CD4-positive, alpha-beta memory T cell (primary cell): Measurements from ENCODE around the gene FER. TPM values are rescaled to one million over a fixed set of nuclear protein-coding genes. Genes with fewer than 3 reads are reported as not detected.
A peak's percentile ranks its signal among the peaks of the same experiment; 100 is the strongest.
"Not testable (repeated sequence)": the region's sequence is repeated elsewhere in the genome, so short reads cannot be mapped to it uniquely, and the experiment has no call there.

Source experiments
- CTCF ChIA-PET: fragments of 350-600 bp; sonication (Branson Sonifier 250); formaldehyde crosslinking; loops from one replicate; lab custom pipeline; 2021; ENCODE audit warnings: inconsistent platforms; ENCODE audit not compliant: partially characterized antibody; lab: Charles Lee
- POLR2A ChIA-PET: fragments of 350-600 bp; sonication (Branson Sonifier 250); formaldehyde crosslinking; loops from one replicate; lab custom pipeline; 2021; ENCODE audit not compliant: partially characterized antibody; lab: Charles Lee
- DNase-seq, 5 donors: peaks; one replicate each; pipeline versions ENCODE4 v3.0.0 to v3.0.0-alpha.2; 2020 to 2022; ENCODE audit warnings: mixed read lengths in 1 of 5
- H3K27ac ChIP-seq: one replicate; pipeline ENCODE4 v1.7.0; 2013; ENCODE audit warnings: low read depth, low read length
- H3K27me3 ChIP-seq: 2 replicates; pipeline ENCODE4 v1.7.0; 2013; ENCODE audit warnings: mild to moderate bottlenecking, low read length, moderate library complexity; ENCODE audit not compliant: insufficient read depth
- H3K36me3 ChIP-seq: 2 replicates; pipeline ENCODE4 v1.7.0; 2013; ENCODE audit warnings: mild to moderate bottlenecking, low read length, moderate library complexity; ENCODE audit not compliant: insufficient read depth
- H3K4me1 ChIP-seq: 2 replicates; pipeline ENCODE4 v1.7.0; 2013; ENCODE audit warnings: mild to moderate bottlenecking, low read length, moderate library complexity; ENCODE audit not compliant: insufficient read depth
- H3K4me3 ChIP-seq, 2 donors: one replicate each; pipeline ENCODE4 v1.7.0; 2013; ENCODE audit warnings: low read length in 2 of 2, mild to moderate bottlenecking in 1 of 2
- H3K9me3 ChIP-seq, 2 donors: one replicate each; pipeline ENCODE4 v1.7.0; 2013; ENCODE audit warnings: low read length in 2 of 2, control low read depth in 1 of 2; ENCODE audit not compliant: control insufficient read depth in 1 of 2
- H3K27ac Mint-ChIP-seq, 7 donors: one replicate each; pipeline ENCODE4 v1.8.0; 2020 to 2021; ENCODE audit warnings: mixed read lengths in 7 of 7, mild to moderate bottlenecking in 6 of 7, inconsistent platforms in 3 of 7, moderate library complexity in 3 of 7
- H3K27me3 Mint-ChIP-seq, 2 donors: one replicate each; pipeline ENCODE4 v1.8.0; 2020 to 2021; ENCODE audit warnings: mixed read lengths in 2 of 2
- H3K36me3 Mint-ChIP-seq, 2 donors: one replicate each; pipeline ENCODE4 v1.8.0; 2020 to 2021; ENCODE audit warnings: mixed read lengths in 2 of 2, inconsistent platforms in 1 of 2, mild to moderate bottlenecking in 1 of 2
- H3K4me1 Mint-ChIP-seq, 4 donors: one replicate each; pipeline ENCODE4 v1.8.0; 2020 to 2021; ENCODE audit warnings: mixed read lengths in 4 of 4, mild to moderate bottlenecking in 1 of 4
- H3K4me3 Mint-ChIP-seq, 8 donors: one replicate each; pipeline ENCODE4 v1.8.0; 2020 to 2021; ENCODE audit warnings: mixed read lengths in 8 of 8, mild to moderate bottlenecking in 7 of 8, moderate library complexity in 6 of 8, inconsistent platforms in 3 of 8
- H3K9me3 Mint-ChIP-seq, 8 donors: one replicate each; pipeline ENCODE4 v1.8.0; 2020 to 2021; ENCODE audit warnings: mixed read lengths in 8 of 8, mild to moderate bottlenecking in 5 of 8, inconsistent platforms in 3 of 8, moderate library complexity in 1 of 8
- intact Hi-C: fragments of 100-400 bp; cut with micrococcal nuclease; formaldehyde crosslinking; loops from one replicate; pipeline ENCODE4 v1.15.1; 2023
- polyA plus RNA-seq, 2 donors: library from polyadenylated mRNA; unstranded; fragments of 300-500 nt; fragmentation: Illumina TruSeq; gene quantifications; one replicate each; pipeline ENCODE4 v1.2.3, GENCODE V29; 2021
- total RNA-seq, 2 experiments: library from RNA; stranded (reverse); gene quantifications; one replicate each; pipeline ENCODE4 v1.2.3, GENCODE V29; 2021

FER gene
- total and polyA plus RNA-seq, 4 experiments from 2014 or later: 6.1 to 11.3 (median 10.3) TPM

GRCh38 chr5:108760512-108760911, 12.8 kb downstream of the FER start:
- H3K27ac ChIP-seq: no peak overlapping the region
- Mint-ChIP-seq H3K4me3 (no peak overlapping the region), H3K9me3 (peaks cover 0 to 3% (median 0%) of the 10 kb centered on the region in 8 donors), H3K36me3 (no peaks in the 10 kb centered on the region), H3K27ac (peak overlapping the region in 1 of 7 donors; percentile 23), H3K27me3 (no peaks in the 10 kb centered on the region), H3K4me1 (peaks cover 4 to 12% (median 7%) of the 10 kb centered on the region in 4 donors)
- H3K4me1 ChIP-seq: no peaks in the 10 kb centered on the region
- intact Hi-C loops: no loop called here
- no peaks in the 10 kb centered on the region for H3K27me3 ChIP-seq
- ChIA-PET POLR2A (no interaction called here), CTCF (no interaction called here)
- no peak for DNase-seq
- no peaks in the 10 kb centered on the region for H3K36me3 ChIP-seq
- H3K4me3 ChIP-seq: no peak overlapping the region
- H3K9me3 ChIP-seq: no peaks in the 10 kb centered on the region

- Mint-ChIP-seq H3K9me3 (peaks cover 0 to 3% (median 0%) of the 10 kb centered on the region in 8 donors), H3K4me3 (no peak overlapping the region), H3K36me3 (no peaks in the 10 kb centered on the region), H3K4me1 (peaks cover 4 to 14% (median 8%) of the 10 kb centered on the region in 4 donors), H3K27me3 (no peaks in the 10 kb centered on the region), H3K27ac (no peak overlapping the region)
- no peak for DNase-seq
- Histone ChIP-seq H3K9me3 (no peaks in the 10 kb centered on the region), H3K4me3 (no peak overlapping the region), H3K27me3 (no peaks in the 10 kb centered on the region), H3K4me1 (no peaks in the 10 kb centered on the region), H3K27ac (no peak overlapping the region), H3K36me3 (no peaks in the 10 kb centered on the region)
- ChIA-PET CTCF (no interaction called here), POLR2A (no interaction called here)
- intact Hi-C loops: no loop called here
These were observed 15.0 kb downstream of the FER start for GRCh38 chr5:108762660-108763059.

- no peaks in the 10 kb centered on the region for H3K27me3 Mint-ChIP-seq
- Histone ChIP-seq H3K27me3 (no peaks in the 10 kb centered on the region), H3K4me3 (no peak overlapping the region), H3K27ac (no peak overlapping the region), H3K9me3 (no peaks in the 10 kb centered on the region), H3K36me3 (no peaks in the 10 kb centered on the region), H3K4me1 (no peaks in the 10 kb centered on the region)
- peaks cover 4 to 14% (median 8%) of the 10 kb centered on the region in 4 donors for H3K4me1 Mint-ChIP-seq
- intact Hi-C loops: no loop called here
- ChIA-PET POLR2A (no interaction called here), CTCF (no interaction called here)
- no peak overlapping the region for H3K27ac Mint-ChIP-seq
- no peaks in the 10 kb centered on the region for H3K36me3 Mint-ChIP-seq
- no peak for DNase-seq
- no peak overlapping the region for H3K4me3 Mint-ChIP-seq
- H3K9me3 Mint-ChIP-seq: peaks cover 0 to 3% (median 0%) of the 10 kb centered on the region in 8 donors
These were observed 15.7 kb downstream of the FER start for GRCh38 chr5:108763222-108763916.

GRCh38 chr5:108765647-108766046, 17.9 kb downstream of the FER start:
- H3K4me3 ChIP-seq: no peak overlapping the region
- peaks cover 0 to 2% (median 0%) of the 10 kb centered on the region in 8 donors for H3K9me3 Mint-ChIP-seq
- H3K4me3 Mint-ChIP-seq: no peak overlapping the region
- H3K27me3 Mint-ChIP-seq: no peaks in the 10 kb centered on the region
- H3K27ac ChIP-seq: no peak overlapping the region
- H3K9me3 ChIP-seq: no peaks in the 10 kb centered on the region
- H3K4me1 Mint-ChIP-seq: peaks cover 6 to 17% (median 12%) of the 10 kb centered on the region in 4 donors
- intact Hi-C loops: no loop called here
- H3K36me3 Mint-ChIP-seq: no peaks in the 10 kb centered on the region
- H3K27ac Mint-ChIP-seq: no peak overlapping the region
- no peaks in the 10 kb centered on the region for H3K27me3 ChIP-seq
- no peak for DNase-seq
- peaks cover 7% of the 10 kb centered on the region for H3K4me1 ChIP-seq
- ChIA-PET POLR2A (no interaction called here), CTCF (interaction anchor here (0.6 kb wide), 1 partner anchor 371 kb away, joined by 4 read pairs; no protein-coding TSS in a partner anchor)
- H3K36me3 ChIP-seq: no peaks in the 10 kb centered on the region

- H3K27ac ChIP-seq, H3K36me3 Mint-ChIP-seq, intact Hi-C loops, H3K27me3 ChIP-seq, H3K9me3 Mint-ChIP-seq, H3K27me3 Mint-ChIP-seq, DNase-seq, H3K9me3 ChIP-seq, H3K4me1 ChIP-seq, H3K27ac Mint-ChIP-seq, H3K4me3 ChIP-seq, H3K36me3 ChIP-seq, CTCF ChIA-PET, H3K4me3 Mint-ChIP-seq: not testable (repeated sequence)
- H3K4me1 Mint-ChIP-seq: peaks cover 5 to 17% (median 12%) of the 10 kb centered on the region in 4 donors
- POLR2A ChIA-PET: interaction anchor here (0.6 kb wide), 1 partner anchor 442 kb away, joined by 3 read pairs; no protein-coding TSS in a partner anchor
These were observed 19.2 kb downstream of the FER start for GRCh38 chr5:108766916-108767315.

DNA sequence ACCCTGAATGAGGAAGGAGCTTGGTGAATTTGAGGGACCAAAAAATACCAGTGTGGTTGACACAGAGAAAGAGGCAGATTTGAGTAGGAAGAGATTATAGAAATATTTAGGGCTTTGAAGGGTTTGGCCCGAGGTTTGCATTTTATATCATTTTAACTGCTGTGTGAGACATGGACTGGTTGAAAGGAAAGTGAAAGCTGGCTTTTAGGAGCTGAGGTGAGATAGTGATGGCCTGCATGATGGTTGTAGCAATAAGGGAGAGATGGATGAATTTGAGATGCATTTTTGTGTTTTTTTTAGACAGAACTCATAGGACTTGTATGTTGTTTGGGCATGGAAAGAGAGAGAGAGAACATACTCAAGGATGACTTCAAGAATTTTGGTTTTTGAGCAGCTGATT, 21.7 kb downstream of the FER start:
- CTCF ChIA-PET: no interaction called here
- Mint-ChIP-seq H3K9me3 (peaks cover 0 to 9% (median 0%) of the 10 kb centered on the region in 8 donors), H3K36me3 (peaks cover 6 to 8% of the 10 kb centered on the region in 2 donors), H3K4me1 (peaks cover 5 to 12% (median 8%) of the 10 kb centered on the region in 4 donors), H3K4me3 (peak overlapping the region in 6 of 8 donors; percentile 7 to 57 (median 16)), H3K27ac (peak overlapping the region in 1 of 7 donors; percentile 0), H3K27me3 (no peaks in the 10 kb centered on the region)
- intact Hi-C loops: no loop called here
- no peaks in the 10 kb centered on the region for H3K27me3 ChIP-seq
- no peak overlapping the region for H3K27ac ChIP-seq
- no peaks in the 10 kb centered on the region for H3K36me3 ChIP-seq
- POLR2A ChIA-PET: interaction anchor here (1.5 kb wide), 1 partner anchor 21 kb away, joined by 5 read pairs; no protein-coding TSS in a partner anchor
- no peak for DNase-seq
- H3K4me1 ChIP-seq: peaks cover 7% of the 10 kb centered on the region
- no peaks in the 10 kb centered on the region for H3K9me3 ChIP-seq
- H3K4me3 ChIP-seq: no peak overlapping the region

DNA sequence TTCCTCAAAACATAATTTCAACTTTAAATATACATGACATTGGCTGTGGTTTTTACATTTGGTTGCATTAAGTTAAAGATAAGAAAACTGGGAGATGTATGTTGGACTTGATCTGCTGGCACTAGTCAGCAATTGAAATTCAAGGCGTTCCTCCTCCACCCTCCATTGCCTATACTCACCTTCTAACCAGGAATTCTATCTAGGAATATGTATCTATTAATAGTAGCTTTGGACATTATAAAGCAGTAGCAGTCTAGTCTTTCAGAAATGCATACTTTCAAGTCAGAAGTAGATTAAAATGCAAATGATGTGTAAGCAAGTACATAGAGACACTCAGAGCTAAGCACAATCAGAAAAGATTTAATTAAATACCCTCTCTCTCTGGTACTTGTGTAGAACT, 24.9 kb downstream of the FER start:
- Histone ChIP-seq H3K36me3 (no peaks in the 10 kb centered on the region), H3K27ac (no peak overlapping the region), H3K27me3 (no peaks in the 10 kb centered on the region), H3K9me3 (no peaks in the 10 kb centered on the region), H3K4me3 (no peak overlapping the region), H3K4me1 (peaks cover 7% of the 10 kb centered on the region)
- Mint-ChIP-seq H3K4me3 (no peak overlapping the region), H3K9me3 (peaks cover 0 to 13% (median 2%) of the 10 kb centered on the region in 8 donors), H3K27ac (no peak overlapping the region), H3K27me3 (no peaks in the 10 kb centered on the region), H3K4me1 (peaks cover 5 to 8% (median 7%) of the 10 kb centered on the region in 4 donors), H3K36me3 (peaks cover 10 to 13% of the 10 kb centered on the region in 2 donors)
- DNase-seq: no peak
- intact Hi-C loops: no loop called here
- POLR2A ChIA-PET: no interaction called here
- CTCF ChIA-PET: no interaction called here
